OCI-LY1 (cell line): Measurements from ENCODE around the gene ZFAND4.
"Not testable (repeated sequence)": the region's sequence is repeated elsewhere in the genome, so short reads cannot be mapped to it uniquely, and the experiment has no call there.

Experiments
- CTCF ChIP-seq: fragments of 200-600 bp; sonication (generic), shearing (Covaris generic); IDR thresholded peaks from 2 replicates; pipeline ENCODE4 v1.5.1; 2017; ENCODE audit warnings: mild to moderate bottlenecking, antibody characterized with exemption, low read length, moderate library complexity, mixed read lengths
- EZH2 ChIP-seq: fragments of 200-600 bp; sonication (generic), shearing (Covaris generic); IDR thresholded peaks from 2 replicates; pipeline ENCODE4 v1.8.0; 2017; ENCODE audit warnings: borderline replicate concordance, mixed run types, mild to moderate bottlenecking, antibody characterized with exemption, low read length, moderate library complexity, mixed read lengths

GRCh38 chr10:45678467-45678866 lies 5.9 kb upstream of the ZFAND4 start:
- not testable (repeated sequence) for TF ChIP-seq CTCF, EZH2
